Large intestine (tissue), 3 donors: ENCODE measurements around the gene RNU6-9. TPM values are rescaled to one million over a fixed set of nuclear protein-coding genes. Genes with fewer than 3 reads are reported as not detected.
A peak's percentile ranks its signal among the peaks of the same experiment; 100 is the strongest.

Source experiments
- DNase-seq, 2 donors: peaks; one replicate each; pipeline versions ENCODE4 v3.0.0 to v3.0.0-alpha.2; 2013
- H3K27ac ChIP-seq: one replicate; pipeline ENCODE4 v1.5.1; 2013; ENCODE audit warnings: low read length
- H3K27me3 ChIP-seq: 2 replicates; pipeline ENCODE4 v1.6.1; 2013; ENCODE audit warnings: low read length; ENCODE audit not compliant: control insufficient read depth, insufficient read depth
- H3K36me3 ChIP-seq: 2 replicates; pipeline ENCODE4 v1.6.1; 2013; ENCODE audit warnings: low read length; ENCODE audit not compliant: control insufficient read depth, insufficient read depth
- H3K4me1 ChIP-seq: one replicate; pipeline ENCODE4 v1.6.1; 2013; ENCODE audit warnings: low read length; ENCODE audit not compliant: control insufficient read depth, insufficient read depth
- H3K4me3 ChIP-seq: one replicate; pipeline ENCODE4 v1.5.1; 2013; ENCODE audit warnings: low read length
- H3K9me3 ChIP-seq: one replicate; pipeline ENCODE4 v1.6.1; 2013; ENCODE audit warnings: mild to moderate bottlenecking, low read depth, low read length, moderate library complexity; ENCODE audit not compliant: control insufficient read depth
- WGBS: methylation state at CpG from one replicate; pipeline ENCODE4 v1.1.5; 2013; ENCODE audit warnings: low lambda C conversion rate; ENCODE audit not compliant: insufficient coverage; 5-methylcytosine and 5-hydroxymethylcytosine counted together
- polyA plus RNA-seq: library from polyadenylated mRNA; unstranded; fragments of 120-200 nt; gene quantifications from one replicate; pipeline ENCODE4 v1.2.1, GENCODE V29; 2013

Gene RNU6-9
- polyA plus RNA-seq, 1 donor = not detected

- Histone ChIP-seq H3K27me3 (no peaks in the 10 kb centered on the region), H3K36me3 (peaks cover 82% of the 10 kb centered on the region), H3K9me3 (peaks cover 20% of the 10 kb centered on the region), H3K4me3 (no peak overlapping the region), H3K4me1 (peaks cover 53% of the 10 kb centered on the region), H3K27ac (no peak overlapping the region)
- DNase-seq = peak in 1 of 2 donors; percentile 46
- WGBS = no CpG with 5 or more reads among the region's 16 CpGs
These were observed 44.0 kb downstream of the RNU6-9 start for GRCh38 chr19:937259-937694.

DNA sequence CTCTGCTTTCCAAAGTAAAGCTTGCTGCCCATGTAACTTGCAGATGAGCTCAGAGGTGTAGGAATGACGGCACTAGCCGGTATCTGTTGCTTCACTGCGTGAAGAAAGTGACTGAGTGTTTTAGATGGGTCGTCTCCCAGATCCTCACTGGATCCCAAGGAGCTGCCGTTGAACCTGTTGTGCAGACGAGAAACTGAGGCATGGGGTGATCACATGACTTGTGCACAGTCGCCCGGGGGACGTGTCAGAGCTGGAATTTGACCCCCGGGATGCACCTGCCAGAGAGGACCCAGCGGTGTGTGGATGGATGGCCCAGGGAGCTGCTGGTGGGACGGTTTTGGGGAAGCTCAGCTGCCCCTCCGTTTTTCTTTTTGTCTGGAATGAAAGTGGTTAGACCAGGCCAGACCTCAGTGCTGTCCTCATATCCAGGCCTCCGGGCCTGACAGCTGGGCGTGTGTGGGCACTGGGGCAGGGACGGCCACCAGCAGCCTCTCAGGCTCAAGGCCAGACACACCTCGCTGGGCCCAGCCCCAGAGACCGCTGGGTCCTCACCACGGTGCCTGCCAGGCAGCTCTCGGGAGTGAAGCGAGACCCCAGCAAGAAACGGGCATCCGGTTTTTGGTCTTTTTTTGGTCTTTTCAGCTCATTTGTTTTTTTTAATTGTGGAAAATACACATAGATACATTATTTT lies 45.1 kb downstream of the RNU6-9 start:
- Histone ChIP-seq H3K27me3 (no peaks in the 10 kb centered on the region), H3K4me1 (peaks cover 47% of the 10 kb centered on the region), H3K27ac (peak overlapping the region; percentile 11), H3K36me3 (peaks cover 80% of the 10 kb centered on the region), H3K9me3 (peaks cover 23% of the 10 kb centered on the region), H3K4me3 (no peak overlapping the region)
- peak in 1 of 2 donors; percentile 45 for DNase-seq
- 60% methylated on average over 2 of the region's 23 CpGs for WGBS

- Histone ChIP-seq H3K9me3 (peaks cover 23% of the 10 kb centered on the region), H3K27ac (peak overlapping the region; percentile 62), H3K27me3 (no peaks in the 10 kb centered on the region), H3K4me1 (peaks cover 45% of the 10 kb centered on the region), H3K36me3 (peaks cover 76% of the 10 kb centered on the region), H3K4me3 (no peak overlapping the region)
- no peak for DNase-seq
- no CpG with 5 or more reads among the region's 22 CpGs for WGBS
These were observed 46.2 kb downstream of the RNU6-9 start for GRCh38 chr19:939439-939838.

DNA sequence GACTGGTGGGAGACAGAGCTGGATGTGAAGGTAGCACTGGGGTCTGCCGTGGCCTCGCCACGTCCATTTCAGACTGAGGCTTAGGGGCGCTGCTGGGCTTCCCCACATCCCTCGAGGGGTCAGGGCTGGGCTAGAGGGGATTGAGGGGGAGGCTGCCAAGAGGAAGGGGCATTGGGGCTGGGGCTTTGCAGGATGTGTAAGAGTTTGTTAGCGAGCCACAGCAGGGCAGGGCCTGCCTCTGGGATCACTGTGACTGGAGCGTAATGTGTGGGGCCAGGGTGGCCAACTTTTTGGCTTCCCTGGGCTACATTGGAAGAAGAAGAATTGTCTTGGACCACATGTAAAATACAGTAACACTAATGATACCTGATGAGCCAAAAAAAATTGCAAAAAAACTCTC lies 46.6 kb downstream of the RNU6-9 start:
- Histone ChIP-seq H3K36me3 (peaks cover 72% of the 10 kb centered on the region), H3K27me3 (no peaks in the 10 kb centered on the region), H3K4me3 (no peak overlapping the region), H3K4me1 (peaks cover 45% of the 10 kb centered on the region), H3K9me3 (peaks cover 20% of the 10 kb centered on the region), H3K27ac (peak overlapping the region; percentile 62)
- no peak for DNase-seq
- no CpG with 5 or more reads among the region's 7 CpGs for WGBS

- WGBS = no CpG with 5 or more reads among the region's 64 CpGs
These were observed 47.5 kb downstream of the RNU6-9 start for GRCh38 chr19:940591-941291.

GRCh38 chr19:941292-942132 lies 48.2 kb downstream of the RNU6-9 start:
- Histone ChIP-seq H3K36me3 (peaks cover 71% of the 10 kb centered on the region), H3K27me3 (no peaks in the 10 kb centered on the region), H3K4me1 (peaks cover 52% of the 10 kb centered on the region), H3K27ac (peak overlapping the region; percentile 32), H3K4me3 (no peak overlapping the region), H3K9me3 (peaks cover 20% of the 10 kb centered on the region)
- no peak for DNase-seq
- WGBS = no CpG with 5 or more reads among the region's 45 CpGs

More at GRCh38 chr19:940591-941291, 47.5 kb downstream of the RNU6-9 start:
- H3K4me1 ChIP-seq = peaks cover 49% of the 10 kb centered on the region
- no peaks in the 10 kb centered on the region for H3K27me3 ChIP-seq
- H3K27ac ChIP-seq = peak overlapping the region; percentile 62
- peaks cover 72% of the 10 kb centered on the region for H3K36me3 ChIP-seq
- DNase-seq = no peak
- no peak overlapping the region for H3K4me3 ChIP-seq
- H3K9me3 ChIP-seq = peaks cover 20% of the 10 kb centered on the region

DNA sequence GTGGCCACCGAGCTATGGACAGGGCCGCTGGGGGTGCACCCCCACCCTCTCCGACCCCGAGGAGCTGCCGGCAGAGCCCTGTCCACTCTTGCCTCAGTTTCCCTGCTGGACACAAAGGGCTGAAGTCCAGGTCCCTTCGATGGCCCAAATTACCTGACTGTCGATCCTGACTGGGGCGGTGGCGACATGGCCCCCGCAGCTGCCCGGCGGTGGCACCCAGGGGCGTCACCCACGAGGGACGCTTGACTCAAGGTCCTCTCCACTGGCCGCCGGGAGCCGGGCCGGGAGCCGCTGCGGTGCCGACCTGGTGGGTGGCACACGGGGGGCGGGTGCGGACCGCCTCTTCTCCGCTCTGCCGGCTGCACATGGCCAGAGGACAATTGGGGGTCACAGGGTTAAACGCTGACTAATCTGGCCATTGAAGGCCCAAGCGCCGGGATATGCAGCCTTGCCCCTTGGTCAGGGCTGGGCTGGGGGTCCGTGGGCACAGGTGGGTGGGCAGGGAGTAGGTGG lies 48.9 kb downstream of the RNU6-9 start:
- H3K27me3 ChIP-seq = no peaks in the 10 kb centered on the region
- no peak for DNase-seq
- H3K36me3 ChIP-seq = peaks cover 73% of the 10 kb centered on the region
- peaks cover 20% of the 10 kb centered on the region for H3K9me3 ChIP-seq
- no CpG with 5 or more reads among the region's 32 CpGs for WGBS
- peaks cover 59% of the 10 kb centered on the region for H3K4me1 ChIP-seq
- H3K27ac ChIP-seq = no peak overlapping the region
- H3K4me3 ChIP-seq = no peak overlapping the region

Other genes with a start within 250 kb of the RNU6-9 start
- 41.4 TPM for gene RNF126, start 230.3 kb upstream of the RNU6-9 start, polyA plus RNA-seq
- gene FSTL3, start 217.1 kb upstream of the RNU6-9 start, polyA plus RNA-seq = 32.9 TPM
- 1.1 TPM for gene PRSS57, start 198.0 kb upstream of the RNU6-9 start, polyA plus RNA-seq
- gene PALM, start 184.5 kb upstream of the RNU6-9 start, polyA plus RNA-seq = 29.2 TPM
- 200 TPM for gene MISP, start 142.4 kb upstream of the RNU6-9 start, polyA plus RNA-seq
- gene PTBP1, start 96.0 kb upstream of the RNU6-9 start, polyA plus RNA-seq = 240 TPM
- gene PLPPR3, start 71.5 kb upstream of the RNU6-9 start, polyA plus RNA-seq = 5.2 TPM
- gene AZU1, start 65.6 kb upstream of the RNU6-9 start, polyA plus RNA-seq = 0.33 TPM
- gene PRTN3, start 52.5 kb upstream of the RNU6-9 start, polyA plus RNA-seq = 0.22 TPM
- gene ELANE, start 41.2 kb upstream of the RNU6-9 start, polyA plus RNA-seq = 0.09 TPM
- gene CFD, start 33.8 kb upstream of the RNU6-9 start, polyA plus RNA-seq = 6.1 TPM
- 41.7 TPM for gene MED16, start 297 bp upstream of the RNU6-9 start, polyA plus RNA-seq
- gene R3HDM4, start 19.7 kb downstream of the RNU6-9 start, polyA plus RNA-seq = 44.0 TPM
- 0.33 TPM for gene KISS1R, start 23.8 kb downstream of the RNU6-9 start, polyA plus RNA-seq
- 187 TPM for gene ARID3A, start 32.6 kb downstream of the RNU6-9 start, polyA plus RNA-seq
- gene WDR18, start 90.9 kb downstream of the RNU6-9 start, polyA plus RNA-seq = 33.7 TPM
- 0.22 TPM for gene GRIN3B, start 106.9 kb downstream of the RNU6-9 start, polyA plus RNA-seq
- 144 TPM for gene TMEM259, start 127.6 kb downstream of the RNU6-9 start, polyA plus RNA-seq
- not detected for gene RNU6-2, start 128.0 kb downstream of the RNU6-9 start, polyA plus RNA-seq
- gene CNN2, start 133.1 kb downstream of the RNU6-9 start, polyA plus RNA-seq = 31.5 TPM
- gene ABCA7, start 146.6 kb downstream of the RNU6-9 start, polyA plus RNA-seq = 5.7 TPM
- 14.0 TPM for gene ARHGAP45, start 173.7 kb downstream of the RNU6-9 start, polyA plus RNA-seq
- gene POLR2E, start 201.9 kb downstream of the RNU6-9 start, polyA plus RNA-seq = 130 TPM
- gene GPX4, start 210.5 kb downstream of the RNU6-9 start, polyA plus RNA-seq = 394 TPM